GM04503 (cell line): ENCODE data around the gene EWSR1.
"Not testable (repeated sequence)": the region's sequence is repeated elsewhere in the genome, so short reads cannot be mapped to it uniquely, and the experiment has no call there.

Source experiments
- DNase-seq: peaks from one replicate; pipeline ENCODE4 v3.0.0-alpha.2; 2012; ENCODE audit warnings: low read depth

EWSR1 gene

DNA sequence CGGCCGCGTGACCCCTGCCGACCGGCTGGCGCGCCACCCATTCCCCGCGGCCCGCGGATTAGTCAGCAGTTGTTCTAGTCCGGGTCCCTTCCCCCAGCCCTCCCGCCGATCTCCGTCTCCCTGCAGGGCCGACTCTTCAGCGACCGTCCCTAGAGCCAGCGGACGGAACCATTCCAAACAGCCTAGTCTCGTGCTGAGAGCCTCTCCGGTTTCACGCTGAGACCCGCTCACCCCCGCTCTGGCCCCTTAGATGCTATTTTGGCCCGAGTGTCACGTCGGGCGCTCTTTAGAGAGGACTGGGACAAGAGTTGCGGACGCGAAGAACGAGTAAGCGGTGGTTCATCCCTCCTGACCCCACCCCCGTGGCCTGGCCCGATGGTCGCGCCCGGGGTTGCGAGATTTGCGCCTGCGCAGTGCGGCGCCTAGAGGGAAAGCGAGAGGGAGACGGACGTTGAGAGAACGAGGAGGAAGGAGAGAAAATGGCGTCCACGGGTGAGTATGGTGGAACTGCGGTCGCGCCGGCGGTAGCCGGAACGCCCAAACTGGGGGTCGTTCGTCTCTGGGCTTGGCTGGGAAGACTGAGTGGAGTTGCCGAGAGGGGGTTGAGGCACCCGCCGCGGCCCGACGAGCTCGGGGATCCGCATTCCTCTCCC lies at the start of gene EWSR1, which contains the start of gene RHBDD3:
Gene EWSR1 (plus strand): TSS at position 411 of the 653 bp plus-strand sequence. CDS start 69 bp downstream, at position 480.
Gene RHBDD3 (minus strand): TSS at position 124 of the 653 bp plus-strand sequence. CDS start 2,355 bp downstream, outside the sequence.
- DNase-seq, result peak; percentile 82

GRCh38 chr22:29218758-29219408 lies 49.2 kb upstream of the EWSR1 start:
- DNase-seq, result no peak

DNA sequence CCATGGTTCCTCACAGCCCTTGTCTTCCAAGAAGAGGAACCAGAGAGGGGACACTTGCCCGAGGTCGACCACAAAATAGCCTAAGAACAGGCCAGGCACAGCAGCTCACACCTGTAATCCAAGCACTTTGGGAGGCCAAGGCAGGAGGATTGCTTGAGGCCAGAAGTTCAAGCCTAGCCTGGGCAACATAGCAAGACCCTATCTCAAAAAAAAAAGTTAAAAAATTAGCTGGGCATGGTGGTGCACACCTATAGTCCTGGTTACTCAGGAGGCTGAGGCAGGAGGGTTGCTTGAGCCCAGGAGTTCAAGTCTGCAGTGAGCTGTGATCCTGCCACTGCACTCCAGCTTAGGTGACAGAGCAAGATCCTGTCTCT lies 48.7 kb upstream of the EWSR1 start:
- DNase-seq, result not testable (repeated sequence)

DNA sequence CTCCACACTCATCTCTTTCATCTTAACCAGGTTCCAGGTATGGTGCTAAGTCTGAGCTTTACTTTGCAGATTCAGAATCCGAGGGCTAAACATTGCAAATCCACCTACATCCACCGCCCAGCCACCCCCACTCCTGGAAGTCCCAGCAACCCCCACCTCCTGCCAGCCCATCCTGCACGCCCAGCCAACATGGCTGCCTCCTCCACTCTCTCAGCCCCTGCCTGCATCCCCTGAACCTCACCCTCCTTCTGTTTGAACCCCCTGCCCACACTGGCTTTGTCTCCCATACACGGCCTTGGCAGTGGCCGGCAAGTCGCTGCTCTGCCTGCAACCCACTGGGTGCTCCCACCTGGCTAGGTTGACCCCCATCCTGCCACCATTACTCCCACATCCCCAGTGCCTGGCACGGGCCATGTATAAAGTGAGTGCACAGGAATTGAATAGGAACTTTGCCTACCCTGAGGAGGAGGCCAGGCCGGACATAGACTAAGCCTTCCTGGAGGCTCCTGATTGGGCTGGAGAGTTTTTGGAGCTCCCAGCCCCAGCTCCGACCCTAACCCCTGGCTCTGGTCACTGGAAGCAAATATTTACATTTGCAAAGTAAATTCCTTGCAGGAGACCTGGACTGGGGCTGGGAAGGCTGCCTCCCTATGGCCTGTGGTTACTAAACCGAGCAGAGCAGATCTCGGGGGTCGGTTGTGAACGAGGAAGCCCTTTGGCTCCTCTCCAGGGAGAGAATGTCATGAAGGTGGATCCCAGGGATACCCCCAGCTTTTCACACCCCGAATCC lies 48.0 kb upstream of the EWSR1 start:
- no peak for DNase-seq

DNA sequence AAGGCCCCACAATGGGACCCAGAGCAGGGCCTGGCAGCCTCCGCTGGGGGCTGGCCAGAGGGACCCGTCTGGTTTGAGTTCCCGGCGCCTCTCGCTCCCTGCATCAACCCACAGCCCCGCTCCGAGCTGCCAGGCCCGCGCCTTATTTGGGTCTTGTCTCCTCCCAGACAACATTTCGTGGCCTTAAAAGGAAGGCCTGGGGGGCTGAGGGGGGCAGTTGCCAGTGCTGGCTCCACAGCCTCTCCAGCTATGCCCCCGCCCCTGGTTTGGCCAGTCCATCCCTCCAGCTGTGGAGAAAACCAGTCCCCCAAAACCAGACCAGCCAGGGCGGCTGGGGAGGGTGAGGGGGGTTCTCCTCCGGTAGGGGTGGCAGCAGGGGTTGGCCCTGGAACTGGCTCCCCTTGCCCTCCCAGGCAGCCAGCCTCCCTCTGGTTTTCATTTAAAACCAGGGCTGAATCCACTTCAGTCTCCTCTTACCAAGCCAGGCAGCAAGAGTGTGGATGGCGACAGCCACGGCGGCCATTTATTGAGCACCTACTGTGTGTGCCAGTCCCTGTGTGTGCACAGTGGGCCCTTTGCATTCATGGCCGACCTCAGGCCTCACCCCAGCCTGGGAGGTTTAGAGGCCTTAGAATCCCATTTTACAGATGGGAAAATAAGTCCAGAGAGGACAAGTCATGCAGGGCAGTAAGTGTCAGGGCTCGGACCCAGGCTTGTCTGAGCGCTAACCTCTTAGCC lies 43.8 kb upstream of the EWSR1 start:
- DNase-seq, result no peak

- DNase-seq, result no peak
Observed at GRCh38 chr22:29224859-29225410, 43.1 kb upstream of the EWSR1 start.

GRCh38 chr22:29225422-29226090 lies 42.5 kb upstream of the EWSR1 start:
- DNase-seq, result no peak

DNA sequence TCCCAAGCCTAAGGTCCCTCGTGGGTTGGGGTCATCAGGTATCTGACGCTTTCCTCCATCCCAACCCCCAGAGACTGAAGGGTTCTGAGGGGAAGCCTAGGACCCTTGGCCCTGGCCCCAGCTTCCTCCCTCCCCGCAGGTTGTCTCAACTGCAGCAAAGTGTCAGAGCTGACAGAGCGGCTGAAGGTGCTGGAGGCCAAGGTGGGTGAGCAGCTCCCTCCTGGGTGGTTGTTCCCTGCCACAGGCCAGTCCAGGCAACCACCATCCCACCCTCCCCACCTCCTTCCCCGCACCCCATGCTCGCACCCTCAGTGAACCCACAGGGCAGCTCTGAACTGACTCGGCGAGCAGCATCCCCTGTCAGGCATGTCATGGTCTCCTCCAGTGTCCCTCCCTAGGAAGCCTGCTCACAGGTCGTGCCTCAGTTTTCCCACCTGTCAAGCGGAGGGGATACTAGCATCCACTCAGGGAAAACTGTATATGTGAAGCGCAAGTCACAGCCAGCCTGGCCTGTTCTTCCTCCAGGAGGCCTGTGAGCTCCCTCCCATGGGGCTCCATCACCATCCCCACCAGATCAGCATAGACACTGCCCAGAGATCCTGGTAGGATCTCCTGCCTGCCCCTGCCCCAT lies 41.6 kb upstream of the EWSR1 start:
- no peak for DNase-seq

DNA sequence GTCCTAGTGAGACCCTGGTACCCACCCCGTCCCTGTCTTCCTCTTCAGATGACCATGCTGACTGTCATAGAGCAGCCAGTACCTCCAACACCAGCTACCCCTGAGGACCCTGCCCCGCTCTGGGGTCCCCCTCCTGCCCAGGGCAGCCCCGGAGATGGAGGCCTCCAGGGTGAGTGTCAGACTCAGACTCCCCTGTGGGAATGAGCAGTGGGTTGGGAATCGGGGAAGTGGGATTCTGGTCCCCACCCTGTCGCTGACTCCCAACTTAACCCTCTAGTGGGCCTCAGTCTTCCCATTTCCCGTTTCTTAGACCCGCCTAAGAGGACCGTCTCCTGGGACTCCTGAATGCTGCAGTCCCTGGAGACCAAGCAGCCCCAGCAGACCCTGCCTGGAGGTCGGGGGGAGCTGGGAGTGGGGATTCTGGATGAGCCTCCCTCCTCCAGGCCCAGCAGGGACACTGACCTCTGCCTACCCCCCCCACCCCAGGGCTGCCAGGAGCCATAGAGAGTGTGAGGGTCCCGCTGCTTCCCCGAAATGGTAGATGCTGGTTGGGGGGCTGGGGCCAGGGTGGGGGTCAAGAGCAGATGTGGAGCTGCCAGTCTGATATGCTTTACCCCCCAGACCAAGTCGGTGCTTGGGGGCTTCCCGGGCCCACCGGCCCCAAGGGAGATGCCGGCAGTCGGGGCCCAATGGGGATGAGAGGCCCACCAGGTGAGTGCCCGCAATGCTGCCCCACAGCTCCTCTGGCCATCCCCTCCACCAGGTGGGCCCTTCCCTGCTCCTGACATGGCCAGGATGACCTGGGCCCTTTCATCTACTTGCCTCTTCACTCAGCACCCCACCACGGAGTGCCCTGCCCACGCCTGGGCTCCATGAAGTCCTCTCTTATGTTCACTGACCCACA lies 36.8 kb upstream of the EWSR1 start:
- DNase-seq, result no peak

GRCh38 chr22:29231971-29232959 lies 35.8 kb upstream of the EWSR1 start:
- no peak for DNase-seq

DNA sequence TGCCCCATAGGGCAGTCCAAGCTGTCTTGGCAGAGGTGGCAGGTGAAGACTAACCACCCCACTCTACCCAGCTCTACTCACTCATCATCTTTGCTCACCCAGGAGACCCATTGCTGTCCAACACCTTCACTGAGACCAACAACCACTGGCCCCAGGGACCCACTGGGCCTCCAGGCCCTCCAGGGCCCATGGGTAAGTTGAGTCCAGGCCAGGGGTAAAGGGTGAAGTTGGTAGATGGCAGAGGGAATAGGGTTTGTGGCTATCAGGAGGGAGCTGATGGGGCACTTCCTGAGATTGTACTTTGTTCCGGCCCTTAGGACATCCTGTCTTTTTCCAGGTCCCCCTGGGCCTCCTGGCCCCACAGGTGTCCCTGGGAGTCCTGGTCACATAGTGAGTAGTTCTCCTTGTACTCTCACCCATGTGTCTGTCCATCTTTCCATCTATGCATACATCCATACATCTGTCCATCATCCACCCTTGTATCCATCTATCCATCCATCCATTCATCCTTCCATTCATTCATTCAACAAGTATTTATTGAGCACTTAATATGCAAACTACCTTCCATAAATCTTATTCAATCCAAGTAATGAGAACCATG lies 34.7 kb upstream of the EWSR1 start:
- DNase-seq, result no peak

- not testable (repeated sequence) for DNase-seq
Observed at GRCh38 chr22:29240481-29240880, 27.6 kb upstream of the EWSR1 start.

GRCh38 chr22:29243874-29244446 lies 24.1 kb upstream of the EWSR1 start:
- DNase-seq, result no peak

GRCh38 chr22:29244785-29245625 lies 23.1 kb upstream of the EWSR1 start:
- DNase-seq, result no peak

- no peak for DNase-seq
Observed at GRCh38 chr22:29245626-29246385, 22.3 kb upstream of the EWSR1 start.

DNA sequence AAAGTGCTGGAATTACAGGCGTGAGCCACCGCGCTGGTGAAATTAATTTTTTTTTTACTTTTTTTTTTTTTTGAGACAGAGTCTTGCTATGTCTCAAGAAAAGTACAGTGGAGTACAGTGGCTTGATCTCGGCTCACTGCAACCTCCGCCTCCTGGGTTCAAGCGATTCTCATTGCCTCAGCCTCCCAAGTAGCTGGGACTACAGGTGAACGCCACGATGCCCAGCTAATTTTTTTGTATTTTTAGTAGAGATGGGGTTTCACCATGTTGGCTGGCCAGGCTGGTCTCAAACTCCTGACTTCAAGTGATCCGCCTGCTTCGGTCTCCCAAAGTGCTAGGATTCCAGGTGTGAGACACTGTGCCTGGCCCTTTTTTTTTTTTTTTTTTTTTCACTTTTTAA lies 20.2 kb upstream of the EWSR1 start:
- not testable (repeated sequence) for DNase-seq
